HL-60/S4 treated with retinoic acid at 250 ng/mL for 4 days and 3 days (cell line): ENCODE data around the gene CNTN2.

ENCODE experiments used
- in situ Hi-C: fragments of 300-500 bp; cut with MboI; formaldehyde crosslinking; loops from 2 replicates; pipeline ENCODE4 v1.7.0; 2022; ENCODE audit warnings: low sequenced_read_pairs

Gene CNTN2

GRCh38 chr1:205072286-205072685 is 29.3 kb downstream of the CNTN2 start:
- in situ Hi-C loops = no loop called here

- in situ Hi-C loops = no loop called here
These were observed 29.9 kb downstream of the CNTN2 start for GRCh38 chr1:205072881-205073280.

GRCh38 chr1:205073511-205073910 is 30.5 kb downstream of the CNTN2 start:
- in situ Hi-C loops = no loop called here

- in situ Hi-C loops = no loop called here
These were observed 31.1 kb downstream of the CNTN2 start for GRCh38 chr1:205074084-205074483.

GRCh38 chr1:205074513-205074912 is 31.5 kb downstream of the CNTN2 start:
- in situ Hi-C loops = no loop called here

GRCh38 chr1:205075642-205076155 is 32.7 kb downstream of the CNTN2 start:
- in situ Hi-C loops = no loop called here

- in situ Hi-C loops = no loop called here
These were observed 33.3 kb downstream of the CNTN2 start for GRCh38 chr1:205076245-205076761.

- in situ Hi-C loops = no loop called here
These were observed 34.3 kb downstream of the CNTN2 start for GRCh38 chr1:205077158-205077933.

- in situ Hi-C loops = no loop called here
These were observed 34.9 kb downstream of the CNTN2 start for GRCh38 chr1:205077934-205078311.

- in situ Hi-C loops = no loop called here
These were observed 39.4 kb downstream of the CNTN2 start for GRCh38 chr1:205082431-205082830.

GRCh38 chr1:205084360-205084759 is 41.3 kb downstream of the CNTN2 start, which contains the start of gene TMEM81:
Gene TMEM81 (minus strand): TSS chr1:205084460. CDS start chr1:205084320, 140 bp downstream.
- in situ Hi-C loops = no loop called here

GRCh38 chr1:205088341-205088740 is 45.3 kb downstream of the CNTN2 start:
- in situ Hi-C loops = no loop called here

GRCh38 chr1:205091043-205091740 is 48.2 kb downstream of the CNTN2 start:
- in situ Hi-C loops = no loop called here

GRCh38 chr1:205095422-205095821 is 52.4 kb downstream of the CNTN2 start:
- in situ Hi-C loops = no loop called here

GRCh38 chr1:205098242-205098641 is 55.2 kb downstream of the CNTN2 start:
- in situ Hi-C loops = no loop called here

GRCh38 chr1:205102404-205102803 is 59.4 kb downstream of the CNTN2 start:
- in situ Hi-C loops = no loop called here

- in situ Hi-C loops = no loop called here
These were observed 64.3 kb downstream of the CNTN2 start for GRCh38 chr1:205107327-205107726.

GRCh38 chr1:205108464-205108863 is 65.5 kb downstream of the CNTN2 start:
- in situ Hi-C loops = no loop called here

- in situ Hi-C loops = no loop called here
These were observed 66.3 kb downstream of the CNTN2 start for GRCh38 chr1:205109269-205109668.

GRCh38 chr1:205109711-205110110 is 66.7 kb downstream of the CNTN2 start:
- in situ Hi-C loops = no loop called here

- in situ Hi-C loops = no loop called here
These were observed 68.3 kb downstream of the CNTN2 start for GRCh38 chr1:205111354-205111753.

- in situ Hi-C loops = no loop called here
These were observed 75.7 kb downstream of the CNTN2 start for GRCh38 chr1:205118752-205119151.
